ENCODE results near the gene HK1. TPM values are rescaled to one million over a fixed set of nuclear protein-coding genes. Genes with fewer than 3 reads are reported as not detected.
A peak's percentile ranks its signal among the peaks of the same experiment; 100 is the strongest.

Gene HK1
- total RNA-seq, 2 donors from 2014 or later: 186 to 228 TPM

- Histone ChIP-seq H3K27ac (peak overlapping the region; percentile 79 to 90), H3K27me3 (no peaks in the 10 kb centered on the region), H3K9me3 (no peaks in the 10 kb centered on the region), H3K36me3 (no peaks in the 10 kb centered on the region), H3K4me1 (peaks cover 0 to 99% of the 10 kb centered on the region in 2 donors), H3K4me3 (no peak overlapping the region)
- TF ChIP-seq CTCF (IDR thresholded peaks at IDR 0.05): no peak
- no peak for DNase-seq (ENCODE audit: low spot score)
These were observed 57.3 kb downstream of the HK1 start for GRCh38 chr10:69335613-69336012.

DNA sequence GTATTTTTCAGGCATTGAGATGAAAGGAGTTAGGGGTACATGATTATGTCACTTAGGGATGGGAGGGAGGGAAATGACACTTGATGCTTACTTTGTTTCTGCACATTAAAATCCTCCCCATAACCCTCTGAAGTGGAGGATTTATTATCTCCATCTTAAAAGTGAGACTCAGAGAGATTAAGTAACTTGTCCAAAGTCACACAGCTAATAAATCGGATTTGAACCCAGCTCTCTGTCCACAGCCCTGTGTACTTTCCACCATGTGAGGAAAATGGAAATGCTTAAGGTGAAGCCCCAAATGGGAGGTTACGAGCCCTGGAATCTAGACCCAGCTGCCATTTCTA lies 58.6 kb downstream of the HK1 start:
- no peak for DNase-seq (ENCODE audit: low spot score)
- no peak overlapping the region for H3K4me3 ChIP-seq
- peaks cover 0 to 97% of the 10 kb centered on the region in 2 donors for H3K4me1 ChIP-seq
- H3K27ac ChIP-seq: peak overlapping the region; percentile 61 to 76
- H3K9me3 ChIP-seq: no peaks in the 10 kb centered on the region
- no peak for TF ChIP-seq CTCF (IDR thresholded peaks at IDR 0.05)
- no peaks in the 10 kb centered on the region for H3K27me3 ChIP-seq
- no peaks in the 10 kb centered on the region for H3K36me3 ChIP-seq

DNA sequence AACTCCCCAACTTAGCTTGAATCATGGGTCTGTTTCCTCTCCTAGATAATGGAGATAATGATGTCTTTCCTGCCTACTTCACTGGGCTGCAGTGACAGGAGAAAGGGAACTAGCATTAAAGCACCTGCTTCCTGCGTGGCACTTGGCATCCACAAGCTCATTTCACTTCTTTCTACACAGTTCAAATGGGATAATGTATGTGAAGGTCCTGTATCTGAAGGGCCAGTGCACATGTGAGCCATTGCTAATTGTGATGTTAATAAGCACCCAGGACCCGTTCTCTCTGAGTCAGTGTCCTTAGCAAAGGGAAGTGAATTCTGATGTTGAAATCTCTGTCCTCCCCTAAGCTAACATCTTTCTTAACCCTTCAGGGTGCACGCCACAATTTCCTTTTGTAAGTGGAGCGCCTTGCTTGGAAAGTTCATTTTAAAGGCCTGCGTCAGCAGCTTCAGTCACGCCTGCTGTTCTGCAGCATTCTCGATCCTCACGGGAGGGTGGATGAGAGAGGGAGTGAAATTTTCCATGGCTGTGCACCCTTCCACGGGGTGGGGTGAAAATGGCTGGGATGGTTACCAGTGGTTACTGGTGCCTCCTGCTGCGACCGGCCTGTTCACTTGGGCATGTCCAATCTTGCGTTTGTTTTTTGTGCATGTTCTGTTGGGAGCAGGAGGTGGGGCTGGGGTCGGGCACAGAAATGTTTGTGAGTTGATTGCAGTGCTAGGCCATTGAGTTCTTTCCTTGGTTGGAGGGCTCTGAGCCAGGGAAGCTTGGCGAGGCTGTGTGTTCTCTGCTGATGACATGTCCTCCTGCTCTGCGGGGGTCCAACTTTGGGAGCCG lies 59.2 kb downstream of the HK1 start:
- DNase-seq (ENCODE audit: low spot score): peak; percentile 83
- Histone ChIP-seq H3K36me3 (no peaks in the 10 kb centered on the region), H3K4me3 (no peak overlapping the region), H3K4me1 (peaks cover 0 to 97% of the 10 kb centered on the region in 2 donors), H3K9me3 (no peaks in the 10 kb centered on the region), H3K27ac (peak overlapping the region; percentile 61 to 76), H3K27me3 (no peaks in the 10 kb centered on the region)
- no peak for TF ChIP-seq CTCF (IDR thresholded peaks at IDR 0.05)

- no peak for DNase-seq (ENCODE audit: low spot score)
- Histone ChIP-seq H3K36me3 (no peaks in the 10 kb centered on the region), H3K27ac (peak overlapping the region; percentile 61 to 76), H3K9me3 (no peaks in the 10 kb centered on the region), H3K4me3 (no peak overlapping the region), H3K4me1 (peaks cover 0 to 91% of the 10 kb centered on the region in 2 donors), H3K27me3 (no peaks in the 10 kb centered on the region)
- TF ChIP-seq CTCF (IDR thresholded peaks at IDR 0.05): no peak
These were observed 59.8 kb downstream of the HK1 start for GRCh38 chr10:69338133-69338456.

DNA sequence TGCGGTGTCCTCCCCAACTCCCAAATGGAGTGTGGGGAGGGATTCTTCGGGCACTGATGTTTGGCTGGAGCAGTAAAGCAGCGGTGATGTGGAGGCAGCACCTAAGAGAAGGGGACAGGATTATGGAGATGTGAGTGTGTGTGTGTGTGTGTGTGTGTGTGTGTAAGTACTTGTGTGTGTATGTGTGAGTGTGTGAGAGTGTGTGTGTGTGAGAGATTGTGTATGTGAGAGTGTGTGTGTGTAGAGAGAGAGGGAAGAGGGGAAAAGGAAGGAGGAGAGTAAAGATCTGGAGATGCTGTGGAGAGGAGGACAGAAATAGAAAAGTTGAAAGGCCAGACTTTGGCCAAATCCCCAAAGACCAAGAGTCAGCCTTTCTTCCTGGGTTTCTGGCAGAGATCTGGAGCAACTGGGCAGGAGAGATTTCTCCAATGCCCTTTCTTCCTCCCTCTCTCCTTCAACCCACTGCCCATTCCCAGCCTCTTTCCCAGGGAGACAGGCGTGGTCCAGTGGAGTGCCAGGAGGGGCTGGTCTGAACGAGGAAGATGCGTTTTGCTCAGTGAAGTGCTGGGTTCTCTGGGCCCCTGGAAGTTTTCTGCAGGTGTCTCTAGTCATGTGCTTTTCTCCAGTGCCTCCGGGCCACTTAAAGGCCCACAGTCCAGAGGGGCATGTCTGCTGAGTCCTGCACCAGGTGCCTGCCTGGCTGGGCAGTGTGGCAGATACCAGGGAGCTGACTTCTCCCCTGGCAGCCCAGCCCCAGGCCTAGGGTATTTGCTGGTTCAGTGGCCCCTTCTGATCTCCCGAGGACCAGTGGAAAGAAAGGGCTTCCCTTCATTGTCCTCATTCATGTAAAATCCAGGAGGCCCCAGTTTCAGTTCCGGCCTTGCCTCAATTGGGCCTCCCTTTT lies 60.5 kb downstream of the HK1 start:
- DNase-seq (ENCODE audit: low spot score): no peak
- Histone ChIP-seq H3K4me1 (peaks cover 0 to 84% of the 10 kb centered on the region in 2 donors), H3K27ac (peak overlapping the region; percentile 61 to 76), H3K36me3 (peaks cover under 1% of the 10 kb centered on the region), H3K9me3 (no peaks in the 10 kb centered on the region), H3K27me3 (no peaks in the 10 kb centered on the region), H3K4me3 (no peak overlapping the region)
- TF ChIP-seq CTCF (IDR thresholded peaks at IDR 0.05): no peak
